Measurements from ENCODE around the gene KDM6A.

GRCh38 chrX:44996277-44996676 lies 123.3 kb downstream of the KDM6A start:
- TF ChIP-seq POLR2A (IDR thresholded peaks at IDR 0.05; ENCODE audit: low read length) (no peak), GATA1 (IDR thresholded peaks at IDR 0.05; ENCODE audit: low read depth, low read length) (no peak)

Measured in erythroblast (primary cell).